ENCODE data around the gene SGPL1. TPM values are rescaled to one million over a fixed set of nuclear protein-coding genes. Genes with fewer than 3 reads are reported as not detected.

Gene SGPL1
- total RNA-seq, 1 experiment from 2014 or later, result 52.6 TPM

DNA sequence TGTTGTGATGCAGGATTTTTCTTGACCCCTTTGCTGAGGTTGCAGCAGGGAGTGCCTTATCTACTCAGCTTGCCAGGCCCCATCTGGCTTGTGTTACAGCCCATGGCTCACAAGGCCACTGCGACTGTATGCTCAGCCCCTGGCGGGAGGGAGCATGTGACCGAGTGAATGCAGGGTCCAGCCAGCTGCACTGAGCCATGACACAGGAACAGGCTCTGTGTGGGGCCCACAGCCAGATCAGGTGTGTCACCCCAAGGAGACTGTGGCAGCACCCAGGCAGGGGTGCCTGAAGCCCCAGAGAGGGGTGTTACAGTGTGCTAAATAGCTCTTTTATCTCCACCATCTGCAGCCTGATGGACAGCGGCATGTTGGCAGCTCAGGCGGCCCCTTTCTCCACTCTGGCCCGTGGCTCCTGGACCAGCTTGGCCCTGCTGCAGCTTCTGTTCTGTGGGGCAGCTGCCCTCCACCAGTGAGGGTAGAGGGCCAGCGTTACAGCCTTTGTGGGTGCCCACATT lies 75.2 kb downstream of the SGPL1 start:
- H4K20me1 ChIP-seq (ENCODE audit: control insufficient read depth, insufficient read depth, insufficient read length), result no peaks in the 10 kb centered on the region
- H3K4me1 ChIP-seq (ENCODE audit: insufficient read depth, low read length), result peaks cover 20% of the 10 kb centered on the region; the same call in 1 of the 2 replicates
- peaks cover 4% of the 10 kb centered on the region for H3K23me2 ChIP-seq (ENCODE audit: insufficient read length, low read depth, low read length, poor library complexity, severe bottlenecking)
- H3T11ph ChIP-seq (ENCODE audit: low read length), result no peak overlapping the region
- peaks cover 2% of the 10 kb centered on the region; the same call in 1 of the 2 replicates for H3K27me3 Mint-ChIP-seq (ENCODE audit: low read depth)
- H3K14ac ChIP-seq (ENCODE audit: insufficient read depth, low read length), result no peak overlapping the region
- H4K5ac ChIP-seq (ENCODE audit: insufficient read length, low read depth, low read length), result no peak overlapping the region
- H3K4ac ChIP-seq (ENCODE audit: low read depth, low read length), result no peak overlapping the region
- H2BK120ac ChIP-seq (ENCODE audit: low read depth, low read length, poor library complexity, severe bottlenecking), result no peak overlapping the region
- peaks cover 48 to 51% of the 10 kb centered on the region in 2 experiments for H3K4me1 Mint-ChIP-seq
- no peaks in the 10 kb centered on the region for H3K79me2 ChIP-seq (ENCODE audit: insufficient read depth, low read length)
- H2BK5ac ChIP-seq (ENCODE audit: insufficient read length, low read length), result no peak overlapping the region
- H2AK5ac ChIP-seq (ENCODE audit: insufficient read length, low read length), result no peak overlapping the region
- H4K91ac ChIP-seq (ENCODE audit: insufficient read length, low read depth, low read length), result no peak overlapping the region
- 0 out of 5 replicates have a peak overlapping the region, but pooled peaks of 1 of the 2 experiments have one; percentile 6 for H3K4me3 Mint-ChIP-seq
- peaks cover 0 to 3% of the 10 kb centered on the region in 2 experiments; a peak in 2 of 5 replicates for H3K9me3 Mint-ChIP-seq
- WGBS (ENCODE audit: extremely low coverage, insufficient read length, low lambda C conversion rate), result no CpG with 5 or more reads among the region's 7 CpGs
- no peak overlapping the region for H2BK15ac ChIP-seq (ENCODE audit: low read depth, low read length)
- no peak overlapping the region for H3K9ac ChIP-seq (ENCODE audit: extremely low read depth, insufficient read length, low read length)
- H3K9me3 ChIP-seq (ENCODE audit: control insufficient read depth, low read depth, low read length), result no peaks in the 10 kb centered on the region
- H3K79me1 ChIP-seq (ENCODE audit: insufficient read depth, low read depth, low read length, poor library complexity, severe bottlenecking), result no peaks in the 10 kb centered on the region
- peaks cover 0 to 5% (median 0%) of the 10 kb centered on the region in 3 experiments; a peak in 2 of 7 replicates for H3K36me3 Mint-ChIP-seq (ENCODE audit: insufficient read depth in 1 of 3, low read depth in 3 of 3)
- H2AFZ ChIP-seq (ENCODE audit: low read length), result no peak overlapping the region
- H2BK20ac ChIP-seq (ENCODE audit: low read depth, low read length, poor library complexity, severe bottlenecking), result no peak overlapping the region
- H3K27ac Mint-ChIP-seq, result no peak overlapping the region; a peak in 1 of 7 replicates
- no peak overlapping the region for H3K4me2 ChIP-seq (ENCODE audit: insufficient read depth, insufficient read length, low read length)
- H4K8ac ChIP-seq (replicated peaks; ENCODE audit: insufficient read length, low read depth, low read length), result no peak overlapping the region
- H3K27me3 ChIP-seq (ENCODE audit: insufficient read depth, low read length), result no peaks in the 10 kb centered on the region
- peak; percentile 55 for DNase-seq
- TF ChIP-seq, protein P1, sequence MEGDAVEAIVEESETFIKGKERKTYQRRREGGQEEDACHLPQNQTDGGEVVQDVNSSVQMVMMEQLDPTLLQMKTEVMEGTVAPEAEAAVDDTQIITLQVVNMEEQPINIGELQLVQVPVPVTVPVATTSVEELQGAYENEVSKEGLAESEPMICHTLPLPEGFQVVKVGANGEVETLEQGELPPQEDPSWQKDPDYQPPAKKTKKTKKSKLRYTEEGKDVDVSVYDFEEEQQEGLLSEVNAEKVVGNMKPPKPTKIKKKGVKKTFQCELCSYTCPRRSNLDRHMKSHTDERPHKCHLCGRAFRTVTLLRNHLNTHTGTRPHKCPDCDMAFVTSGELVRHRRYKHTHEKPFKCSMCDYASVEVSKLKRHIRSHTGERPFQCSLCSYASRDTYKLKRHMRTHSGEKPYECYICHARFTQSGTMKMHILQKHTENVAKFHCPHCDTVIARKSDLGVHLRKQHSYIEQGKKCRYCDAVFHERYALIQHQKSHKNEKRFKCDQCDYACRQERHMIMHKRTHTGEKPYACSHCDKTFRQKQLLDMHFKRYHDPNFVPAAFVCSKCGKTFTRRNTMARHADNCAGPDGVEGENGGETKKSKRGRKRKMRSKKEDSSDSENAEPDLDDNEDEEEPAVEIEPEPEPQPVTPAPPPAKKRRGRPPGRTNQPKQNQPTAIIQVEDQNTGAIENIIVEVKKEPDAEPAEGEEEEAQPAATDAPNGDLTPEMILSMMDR (conservative IDR thresholded peaks at IDR 0.05), result no peak
- H3K56ac ChIP-seq (ENCODE audit: insufficient read length, low read depth, low read length), result no peak overlapping the region
- no peak overlapping the region for H3K27ac ChIP-seq (ENCODE audit: insufficient read length, low read depth, low read length)
- H3K18ac ChIP-seq (ENCODE audit: insufficient read length, low read depth, low read length), result no peak overlapping the region
- no peak overlapping the region for H3K23ac ChIP-seq (ENCODE audit: insufficient read length, low read depth, low read length)
- no peak overlapping the region for H2BK12ac ChIP-seq (ENCODE audit: insufficient read length, low read depth, low read length)
